Mucosa of descending colon (tissue), 3 donors: Measurements from ENCODE around the gene TMEM39B. TPM values are rescaled to one million over a fixed set of nuclear protein-coding genes. Genes with fewer than 3 reads are reported as not detected.
A peak's percentile ranks its signal among the peaks of the same experiment; 100 is the strongest.

Source experiments
- ATAC-seq: fragments of 200-7000 bp; cut with Tn5 transposase; one replicate; pipeline ENCODE4 v1.9.1; 2020; ENCODE audit warnings: mild to moderate bottlenecking, moderate library complexity
- DNase-seq, 3 donors: peaks; one replicate each; pipeline ENCODE4 v3.0.0-alpha.2; 2020
- H3K36me3 ChIP-seq: fragments of 200-600 bp; one replicate; pipeline ENCODE4 v1.8.0; 2021; ENCODE audit warnings: low read depth, mild to moderate bottlenecking
- H3K4me1 ChIP-seq: fragments of 200-600 bp; one replicate; pipeline ENCODE4 v1.8.0; 2021; ENCODE audit warnings: low read depth, mild to moderate bottlenecking
- H3K4me3 ChIP-seq: fragments of 200-600 bp; one replicate; pipeline ENCODE4 v1.8.0; 2021; ENCODE audit warnings: mild to moderate bottlenecking
- H3K9me3 ChIP-seq: fragments of 200-600 bp; one replicate; pipeline ENCODE4 v1.8.0; 2021; ENCODE audit warnings: mild to moderate bottlenecking
- CTCF ChIP-seq: fragments of 200-600 bp; IDR thresholded peaks from one replicate; pipeline ENCODE4 v1.8.0; 2022; ENCODE audit warnings: antibody characterized with exemption, mild to moderate bottlenecking
- intact Hi-C, 2 donors: fragments of 100-400 bp; cut with DNase I in 1 of 2; cut with micrococcal nuclease in 1 of 2; formaldehyde crosslinking; loops; one replicate each; pipeline versions ENCODE4 v1.11.0 to v1.11.1; 2022; cut with DNase I, micrococcal nuclease
- long read RNA-seq, 2 donors: library from polyadenylated mRNA; unstranded; transcript quantifications; one replicate each; pipeline ENCODE4 v2.0.0, GENCODE V29; 2019 to 2021
- total RNA-seq, 3 donors: library from RNA; stranded (reverse); fragmentation: NEBNext Ultra II Directional in 2 of 3; extraction: Animal tissue kit (Norgen Biotek cat#: 25700) in 2 of 3; gene quantifications; one replicate each; pipeline versions ENCODE4 v1.2.1 to v1.2.4, GENCODE V29; 2021 to 2023
- donor health status: DM: no; HTN: no; CAD: no; lungs with moderate emphysema.
- donor health status: DM: no; HTN: no; CAD: no.
- donor health status: DM: no; HTN: yes; CAD: no.

TMEM39B gene
- total RNA-seq, result 10 to 100 TPM in 2 of 3 donors, 1 to 10 TPM in 1; 9.7 to 14.2 (median 12.2) TPM
- long read RNA-seq, donor 1, transcript TMEM39B-201 (9 exons, 1,813 nt), result major isoform, 6 of 15 reads
- long read RNA-seq, donor 1, partial matches to known transcripts, result 4 of 15 reads
- long read RNA-seq, donor 1, other reads (novel, unspliced or antisense), result 3 of 15 reads
- long read RNA-seq, donor 2, partial matches to known transcripts, result 5 of 6 reads
- long read RNA-seq, donor 2, other reads (novel, unspliced or antisense), result 1 of 6 reads

DNA sequence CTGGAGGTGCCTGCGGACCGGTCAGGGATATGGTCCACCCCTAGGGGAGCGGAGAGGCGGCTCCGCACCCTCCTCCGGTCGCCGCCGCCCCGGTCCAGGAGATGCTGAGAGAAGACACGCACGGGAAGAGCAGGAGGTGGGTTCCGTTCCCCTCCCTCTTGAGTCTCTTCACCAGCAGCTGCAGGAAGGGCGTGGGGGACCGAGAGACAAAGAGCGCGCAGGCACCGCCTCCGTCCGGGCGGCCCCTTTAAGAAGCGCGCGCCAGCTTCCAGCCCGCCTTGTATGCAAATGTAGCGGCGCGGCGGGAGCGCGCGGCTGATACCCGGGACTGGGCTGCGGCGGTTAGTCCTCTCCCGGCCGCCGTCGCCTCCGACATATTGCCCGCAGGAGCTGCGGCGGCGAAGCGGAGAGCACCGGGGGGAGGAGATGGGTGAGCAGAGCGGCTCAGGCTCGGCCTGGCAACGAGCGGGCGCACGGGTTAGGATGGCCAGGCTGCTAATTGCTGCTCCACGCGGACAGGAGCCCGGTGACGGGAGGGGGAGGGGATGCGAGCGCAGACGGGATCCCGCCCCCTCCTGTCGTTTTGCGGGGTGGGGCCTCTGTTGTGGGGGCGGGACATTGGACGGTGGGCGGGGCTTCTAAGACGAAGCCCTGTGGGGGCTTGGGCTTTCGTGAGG is at the start of gene TMEM39B:
TSS of gene TMEM39B (plus strand) at position 318 of the 677 bp plus-strand sequence. CDS start at position 427, 109 bp downstream.
- TF ChIP-seq CTCF, result no peak
- intact Hi-C loops, result no loop called here
- peak; percentile 96 for ATAC-seq

DNA sequence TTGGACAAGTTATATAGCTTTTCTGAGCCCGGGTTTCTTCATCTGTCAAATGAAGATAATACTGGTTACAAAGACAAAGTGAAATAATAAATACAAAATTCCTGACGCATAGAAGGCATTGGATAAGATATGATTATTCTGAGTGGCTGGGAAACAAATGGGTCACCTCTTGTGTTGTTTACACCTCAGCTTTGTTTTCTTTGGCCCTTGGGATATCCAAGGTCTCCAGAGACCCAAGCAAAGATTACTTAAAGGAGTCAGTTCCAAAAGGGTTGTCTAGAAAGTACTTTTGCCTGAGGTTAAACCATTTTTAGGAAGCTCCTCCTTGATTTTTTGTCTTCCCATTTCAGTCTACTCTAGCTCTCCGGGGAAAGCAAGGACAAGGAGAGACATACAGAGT is 49.4 kb upstream of the TMEM39B start:
- no peaks in the 10 kb centered on the region for H3K36me3 ChIP-seq
- no peak for TF ChIP-seq CTCF
- intact Hi-C loops, result no loop called here
- ATAC-seq, result no peak
- no peaks in the 10 kb centered on the region for H3K9me3 ChIP-seq
- peaks cover 47% of the 10 kb centered on the region for H3K4me1 ChIP-seq
- no peak for DNase-seq
- H3K4me3 ChIP-seq, result no peak overlapping the region

More for the DNA sequence above, at the start of gene TMEM39B:
- peak; percentile 96 to 98 (median 97) for DNase-seq
- Histone ChIP-seq H3K4me3 (peak within 1 kb of the TSS; percentile 74), H3K4me1 (peaks cover 14% of the 10 kb centered on the region), H3K36me3 (no peaks in the 10 kb centered on the region), H3K9me3 (no peaks in the 10 kb centered on the region)

DNA sequence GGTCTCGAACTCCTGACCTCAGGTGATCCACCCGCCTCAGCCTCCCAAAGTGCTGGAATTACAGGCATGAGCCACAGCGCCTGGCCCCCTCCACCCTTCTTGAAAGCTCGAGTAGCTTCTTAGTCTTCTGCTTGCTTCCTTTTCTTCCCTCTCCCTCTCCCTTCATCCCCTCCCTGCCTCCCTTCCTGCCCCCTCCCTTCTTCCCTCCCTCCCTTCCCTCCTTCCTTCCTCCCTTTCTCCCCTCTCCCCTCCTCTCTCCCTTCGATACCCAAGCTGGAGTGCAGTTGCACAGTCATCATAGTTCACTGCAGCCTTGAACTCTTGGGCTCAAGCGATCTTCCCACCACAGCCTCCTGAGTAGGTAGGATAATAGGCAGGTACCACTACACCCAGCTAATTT is 47.2 kb upstream of the TMEM39B start:
- intact Hi-C loops, result no loop called here
- Histone ChIP-seq H3K9me3 (no peaks in the 10 kb centered on the region), H3K4me1 (peaks cover 27% of the 10 kb centered on the region), H3K4me3 (no peak overlapping the region), H3K36me3 (no peaks in the 10 kb centered on the region)
- DNase-seq (no peak), ATAC-seq (no peak)
- no peak for TF ChIP-seq CTCF

DNA sequence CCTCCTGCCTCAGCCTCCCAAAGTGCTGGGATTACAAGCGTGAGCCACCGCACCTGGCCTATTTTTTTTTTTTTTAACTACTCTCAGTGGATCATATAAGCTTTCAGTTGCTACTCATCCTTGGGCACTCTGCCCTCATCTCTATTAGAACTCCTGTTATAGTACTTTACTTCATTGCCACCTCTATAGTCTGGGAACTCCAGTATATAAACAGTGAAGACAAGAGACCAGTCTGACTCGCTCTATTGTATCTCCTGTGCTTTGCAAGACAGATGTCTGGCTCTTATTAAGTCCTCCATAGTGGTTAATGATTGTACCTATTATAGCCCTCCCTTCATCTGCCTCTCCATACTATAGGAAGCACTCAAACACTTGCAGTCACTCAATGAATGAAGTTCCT is 44.0 kb upstream of the TMEM39B start:
- intact Hi-C loops, result no loop called here
- no peak for TF ChIP-seq CTCF

GRCh38 chr1:32031578-32032274 is 41.0 kb upstream of the TMEM39B start:
- ATAC-seq (peak; percentile 34), DNase-seq (no peak)
- peaks cover 10% of the 10 kb centered on the region for H3K36me3 ChIP-seq
- peaks cover 6% of the 10 kb centered on the region for H3K4me1 ChIP-seq
- H3K4me3 ChIP-seq, result no peak overlapping the region
- TF ChIP-seq CTCF, result no peak
- no peaks in the 10 kb centered on the region for H3K9me3 ChIP-seq
- intact Hi-C loops, result no loop called here

More for the DNA sequence above, 44.0 kb upstream of the TMEM39B start:
- Histone ChIP-seq H3K36me3 (peaks cover 6% of the 10 kb centered on the region), H3K4me3 (no peak overlapping the region), H3K4me1 (peaks cover 6% of the 10 kb centered on the region), H3K9me3 (no peaks in the 10 kb centered on the region)
- no peak for ATAC-seq
- DNase-seq, result no peak
